Ectodermal cell (in vitro differentiated cells): Measurements from ENCODE around the gene PSAPL1.

Experiments
- H3K27ac ChIP-seq: 2 replicates; pipeline ENCODE4 v1.7.0; 2013; ENCODE audit warnings: mild to moderate bottlenecking, low read depth, low read length; ENCODE audit not compliant: insufficient read depth, poor library complexity, severe bottlenecking
- H3K27me3 ChIP-seq: 2 replicates; pipeline ENCODE4 v1.7.0; 2013; ENCODE audit warnings: mild to moderate bottlenecking, low read length; ENCODE audit not compliant: insufficient read depth, control insufficient read depth, poor library complexity, severe bottlenecking
- H3K36me3 ChIP-seq: one replicate; pipeline ENCODE4 v1.7.0; 2013; ENCODE audit warnings: low read length; ENCODE audit not compliant: control insufficient read depth, insufficient read depth
- H3K4me1 ChIP-seq: one replicate; pipeline ENCODE4 v1.7.0; 2013; ENCODE audit warnings: low read length; ENCODE audit not compliant: control insufficient read depth, insufficient read depth
- H3K4me3 ChIP-seq: 2 replicates; pipeline ENCODE4 v1.7.0; 2013; ENCODE audit warnings: low read depth, low read length, control low read depth; ENCODE audit not compliant: insufficient read depth
- H3K9me3 ChIP-seq: 2 replicates; pipeline ENCODE4 v1.7.0; 2013; ENCODE audit warnings: mild to moderate bottlenecking, low read length, moderate library complexity; ENCODE audit not compliant: control insufficient read depth
- WGBS, 2 experiments: methylation state at CpG; one replicate each; pipeline ENCODE4 v1.1.7; 2013; ENCODE audit warnings: missing lambda C conversion rate in 2 of 2; 5-methylcytosine and 5-hydroxymethylcytosine counted together

The PSAPL1 gene

DNA sequence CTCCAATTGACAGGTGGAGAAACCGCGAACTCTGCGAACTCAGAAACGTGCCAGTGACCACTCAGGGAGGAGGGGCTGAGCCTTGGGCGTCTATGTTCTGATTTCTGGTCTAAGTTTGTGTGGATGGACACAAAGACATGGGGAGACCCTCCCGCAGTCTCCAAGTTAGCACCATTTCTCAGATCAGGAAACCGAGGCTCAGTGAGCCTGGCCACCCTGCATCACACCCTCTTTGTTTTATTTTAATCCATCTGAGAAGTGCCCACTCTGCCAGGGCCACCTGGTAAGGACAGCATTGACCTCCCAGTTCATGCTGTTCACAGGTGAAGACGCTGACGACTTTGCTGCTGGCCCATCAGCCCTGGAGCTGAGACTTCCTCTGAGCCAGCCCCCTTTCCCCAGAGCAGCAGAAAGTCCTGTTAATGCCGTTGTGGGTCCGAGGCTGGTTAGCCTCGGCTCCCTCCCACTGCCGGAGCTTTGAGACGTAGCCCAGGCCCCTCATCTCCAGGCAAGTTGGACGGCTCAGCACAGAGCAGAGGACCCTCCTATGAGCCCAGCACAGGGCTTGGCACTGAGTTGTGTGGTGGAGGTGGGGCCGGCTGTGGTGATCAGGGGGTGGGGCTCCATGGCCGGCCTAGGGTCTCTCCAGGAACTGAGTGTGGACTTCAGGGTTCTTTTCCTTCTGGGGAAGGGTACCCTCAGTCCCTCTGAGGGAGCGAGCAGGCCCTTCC, 43.7 kb downstream of the PSAPL1 start:
- Histone ChIP-seq H3K36me3 (no peaks in the 10 kb centered on the region), H3K27ac (no peak overlapping the region), H3K4me3 (no peak overlapping the region), H3K27me3 (no peaks in the 10 kb centered on the region), H3K9me3 (no peaks in the 10 kb centered on the region), H3K4me1 (peaks cover 26% of the 10 kb centered on the region)
- WGBS, 2 experiments, result 90 to 92% methylated on average over 18 of the region's 18 CpGs

- 92 to 93% methylated on average over 13 of the region's 13 CpGs for WGBS, 2 experiments
- H3K4me1 ChIP-seq, result peaks cover 26% of the 10 kb centered on the region
Measured at GRCh38 chr4:7390336-7390735, 44.4 kb downstream of the PSAPL1 start.

GRCh38 chr4:7389719-7390118, 45.0 kb downstream of the PSAPL1 start:
- Histone ChIP-seq H3K4me1 (peaks cover 20% of the 10 kb centered on the region), H3K27ac (no peak overlapping the region), H3K4me3 (no peak overlapping the region), H3K27me3 (no peaks in the 10 kb centered on the region), H3K36me3 (no peaks in the 10 kb centered on the region), H3K9me3 (no peaks in the 10 kb centered on the region)
- 68 to 78% methylated on average over 12 of the region's 12 CpGs for WGBS, 2 experiments

More at GRCh38 chr4:7390336-7390735, 44.4 kb downstream of the PSAPL1 start:
- Histone ChIP-seq H3K4me3 (no peak overlapping the region), H3K36me3 (no peaks in the 10 kb centered on the region), H3K27ac (no peak overlapping the region), H3K9me3 (no peaks in the 10 kb centered on the region), H3K27me3 (no peaks in the 10 kb centered on the region)

DNA sequence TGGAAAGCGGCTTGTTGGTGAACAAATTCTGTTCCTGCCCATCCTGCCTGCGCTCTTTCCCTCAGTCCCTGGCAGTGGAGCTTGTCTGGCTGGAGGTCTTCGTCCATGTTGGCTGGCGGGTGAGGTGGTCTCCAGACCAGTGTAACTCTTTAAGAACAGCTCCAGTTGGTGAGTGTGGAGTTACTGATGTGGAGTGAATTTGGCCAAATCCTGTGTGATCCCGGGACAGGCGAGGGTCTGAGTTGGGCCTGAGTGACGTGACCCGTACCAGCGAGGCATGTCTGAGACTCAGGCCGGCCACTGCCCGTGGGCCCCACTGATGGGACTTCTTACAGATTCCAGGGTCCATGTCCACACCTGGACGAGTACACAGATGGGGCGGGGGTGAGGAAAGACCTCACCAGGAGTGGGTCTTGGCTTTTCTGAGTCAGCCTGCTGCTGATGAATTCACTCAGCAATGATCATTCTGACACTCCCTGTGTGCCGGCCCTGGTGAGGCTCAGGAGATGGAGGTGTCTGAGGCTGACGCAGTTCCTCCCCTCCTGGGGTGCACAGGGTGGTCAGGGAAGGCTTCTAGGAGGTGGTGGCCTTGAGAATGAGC, 45.5 kb downstream of the PSAPL1 start:
- no peak overlapping the region for H3K4me3 ChIP-seq
- H3K9me3 ChIP-seq, result no peaks in the 10 kb centered on the region
- 93 to 94% methylated on average over 15 of the region's 15 CpGs for WGBS, 2 experiments
- peaks cover 20% of the 10 kb centered on the region for H3K4me1 ChIP-seq
- H3K27me3 ChIP-seq, result no peaks in the 10 kb centered on the region
- H3K27ac ChIP-seq, result no peak overlapping the region
- H3K36me3 ChIP-seq, result no peaks in the 10 kb centered on the region

- H3K4me3 ChIP-seq, result no peak overlapping the region
- H3K9me3 ChIP-seq, result no peaks in the 10 kb centered on the region
- no peaks in the 10 kb centered on the region for H3K27me3 ChIP-seq
- H3K4me1 ChIP-seq, result peaks cover 14% of the 10 kb centered on the region
- H3K36me3 ChIP-seq, result no peaks in the 10 kb centered on the region
- no peak overlapping the region for H3K27ac ChIP-seq
- WGBS, 2 experiments, result 87 to 89% methylated on average over 13 of the region's 13 CpGs
Measured at GRCh38 chr4:7388627-7389026, 46.1 kb downstream of the PSAPL1 start.

DNA sequence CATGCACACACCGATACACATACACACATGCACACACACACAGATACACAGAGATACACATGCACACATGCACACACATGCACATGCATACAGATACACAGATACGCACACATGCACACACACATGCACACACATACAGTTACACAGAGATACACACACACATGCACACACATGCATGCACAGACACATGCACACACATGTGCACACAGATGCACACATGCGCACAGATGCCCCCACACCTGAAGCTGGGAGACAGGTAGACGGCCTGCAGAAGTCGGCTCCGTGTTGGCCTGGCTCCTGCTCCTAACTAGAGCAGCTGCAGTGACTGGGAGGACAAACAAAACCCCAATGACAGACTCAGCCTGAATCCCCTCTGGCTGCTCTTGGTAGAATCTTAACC, 46.8 kb downstream of the PSAPL1 start:
- Histone ChIP-seq H3K27ac (no peak overlapping the region), H3K36me3 (no peaks in the 10 kb centered on the region), H3K9me3 (no peaks in the 10 kb centered on the region), H3K4me1 (peaks cover 8% of the 10 kb centered on the region), H3K27me3 (no peaks in the 10 kb centered on the region), H3K4me3 (no peak overlapping the region)
- WGBS, 2 experiments, result 92 to 94% methylated on average over 6 of the region's 6 CpGs

DNA sequence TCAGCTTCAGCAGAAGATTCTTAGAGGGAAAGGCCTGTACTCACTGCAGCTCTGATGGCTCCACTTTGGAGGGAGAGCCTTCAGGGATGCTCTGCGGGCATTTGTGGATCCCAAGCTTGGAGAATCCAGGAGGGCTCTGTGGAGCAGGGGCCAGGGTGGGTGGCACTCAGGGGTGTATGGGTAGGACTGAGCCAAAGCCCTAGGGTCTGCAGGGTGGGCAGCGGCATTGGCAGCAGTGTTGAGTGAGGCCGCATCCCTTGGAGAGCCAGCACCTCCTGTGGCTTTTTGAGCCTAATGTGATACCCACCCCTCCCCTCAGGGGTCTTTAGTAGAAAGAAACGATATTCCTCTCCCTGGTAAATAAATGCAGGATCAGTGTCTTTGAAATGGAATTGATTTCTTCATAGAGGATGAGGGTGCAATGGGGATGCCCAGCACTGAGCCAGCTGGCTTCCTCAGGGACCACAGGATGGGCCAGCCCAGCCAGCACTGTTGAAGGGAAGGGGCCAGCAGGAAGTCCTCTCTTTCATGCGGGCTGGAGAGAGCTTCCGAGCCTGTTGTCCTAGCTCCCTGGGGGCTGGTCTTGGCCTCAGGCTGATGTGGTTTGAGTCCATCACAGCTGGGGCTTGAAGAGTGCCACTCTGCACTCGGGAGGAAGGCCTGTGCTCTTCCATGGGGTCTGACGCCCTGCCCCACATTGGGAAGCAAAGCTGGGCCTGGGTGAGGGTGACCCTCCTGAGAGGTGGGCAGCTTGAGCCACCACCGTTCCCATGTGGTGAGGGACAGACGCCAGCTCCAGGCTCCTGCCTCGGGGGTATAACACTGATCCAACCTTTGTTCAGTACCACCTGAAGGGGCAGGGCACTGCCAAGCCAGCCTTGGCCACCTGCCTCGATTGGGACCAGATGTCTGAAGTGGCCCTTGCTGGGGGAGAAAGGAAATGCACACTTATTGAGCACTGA, 49.5 kb downstream of the PSAPL1 start:
- H3K27me3 ChIP-seq, result no peaks in the 10 kb centered on the region
- no peak overlapping the region for H3K4me3 ChIP-seq
- H3K9me3 ChIP-seq, result no peaks in the 10 kb centered on the region
- 77% methylated on average over 12 of the region's 12 CpGs for WGBS, 2 experiments
- no peaks in the 10 kb centered on the region for H3K36me3 ChIP-seq
- H3K4me1 ChIP-seq, result peaks cover 4% of the 10 kb centered on the region
- H3K27ac ChIP-seq, result no peak overlapping the region

DNA sequence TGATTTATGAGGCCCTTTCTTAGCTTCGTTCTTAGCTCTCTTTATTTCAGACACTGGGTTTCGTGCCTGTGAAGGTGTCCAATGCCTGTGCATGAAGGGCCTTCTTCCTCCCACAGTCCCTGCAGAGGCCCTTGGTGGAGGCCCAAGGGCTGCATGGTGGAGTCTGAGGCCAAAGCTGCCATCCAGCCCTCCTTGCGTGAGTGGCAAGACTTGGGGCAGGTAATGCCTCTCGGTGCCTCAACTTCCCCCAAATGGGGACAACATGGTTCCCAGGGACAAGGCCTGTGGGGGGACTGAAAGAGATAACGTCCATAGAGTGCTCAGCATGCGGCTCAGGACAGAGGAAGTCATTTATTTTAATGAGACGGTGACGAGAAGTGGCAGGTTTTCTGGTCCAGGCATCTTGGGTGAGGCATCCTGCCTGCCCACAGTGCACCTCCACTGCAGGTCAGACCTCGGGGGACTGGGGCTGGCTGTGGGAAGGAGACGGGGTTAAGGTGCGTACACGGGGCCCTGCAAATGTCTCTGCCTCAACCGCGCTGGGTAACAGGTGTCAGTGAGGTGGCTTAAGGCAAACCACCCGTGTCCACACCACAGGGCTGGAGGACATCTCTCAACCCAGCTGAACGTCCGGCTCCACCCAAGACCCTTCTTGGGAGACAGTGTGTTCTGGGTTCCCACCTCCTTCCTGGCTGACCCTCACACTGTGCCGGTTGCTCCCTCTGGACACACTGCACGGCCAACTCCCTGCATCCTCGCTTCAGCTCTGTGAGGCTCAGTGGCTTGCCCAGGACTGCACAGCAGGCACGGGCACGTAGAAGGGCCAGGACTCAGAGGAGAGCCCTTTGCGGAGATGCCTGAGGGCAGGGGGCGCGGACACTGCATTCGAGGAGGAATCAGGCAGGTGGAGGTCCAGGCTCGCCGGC, 50.5 kb downstream of the PSAPL1 start:
- WGBS, 2 experiments, result 89 to 92% methylated on average over 28 of the region's 28 CpGs
- no peaks in the 10 kb centered on the region for H3K4me1 ChIP-seq
- H3K36me3 ChIP-seq, result no peaks in the 10 kb centered on the region
- no peaks in the 10 kb centered on the region for H3K27me3 ChIP-seq
- H3K27ac ChIP-seq, result no peak overlapping the region
- no peak overlapping the region for H3K4me3 ChIP-seq
- H3K9me3 ChIP-seq, result no peaks in the 10 kb centered on the region

- Histone ChIP-seq H3K4me1 (no peaks in the 10 kb centered on the region), H3K36me3 (no peaks in the 10 kb centered on the region), H3K9me3 (no peaks in the 10 kb centered on the region), H3K4me3 (no peak overlapping the region), H3K27ac (no peak overlapping the region), H3K27me3 (no peaks in the 10 kb centered on the region)
- 90 to 91% methylated on average over 8 of the region's 8 CpGs for WGBS, 2 experiments
Measured at GRCh38 chr4:7383266-7383665, 51.5 kb downstream of the PSAPL1 start.
